Hepatocyte (in vitro differentiated cells): ENCODE data around the gene HNRNPA3. TPM values are rescaled to one million over a fixed set of nuclear protein-coding genes. Genes with fewer than 3 reads are reported as not detected.

Experiments used
- DNase-seq: peaks from one replicate; pipeline ENCODE4 v3.0.0-alpha.2; 2016; ENCODE audit warnings: low spot score
- H2AFZ ChIP-seq: fragments of 200-600 bp; sonication (generic); 2 replicates; pipeline ENCODE4 v1.6.0; 2016; ENCODE audit warnings: antibody characterized with exemption, mild to moderate bottlenecking
- H3K27ac ChIP-seq: fragments of 200-600 bp; sonication (generic); 2 replicates; pipeline ENCODE4 v1.5.1; 2016; ENCODE audit warnings: mild to moderate bottlenecking
- H3K27me3 ChIP-seq: fragments of 200-600 bp; sonication (generic); 2 replicates; pipeline ENCODE4 v1.6.1; 2016
- H3K36me3 ChIP-seq: fragments of 200-600 bp; sonication (generic); replicated peaks from 2 replicates; pipeline ENCODE4 v1.5.1; 2016; ENCODE audit warnings: low read depth; ENCODE audit not compliant: insufficient read depth
- H3K4me1 ChIP-seq: fragments of 200-600 bp; sonication (generic); 2 replicates; pipeline ENCODE4 v1.5.1; 2016; ENCODE audit warnings: mild to moderate bottlenecking, moderate library complexity; ENCODE audit not compliant: insufficient read depth
- H3K4me2 ChIP-seq: fragments of 200-600 bp; sonication (generic); 2 replicates; pipeline ENCODE4 v1.6.0; 2016
- H3K4me3 ChIP-seq: fragments of 200-600 bp; sonication (generic); 2 replicates; pipeline ENCODE4 v1.5.1; 2016; ENCODE audit warnings: mild to moderate bottlenecking
- H3K79me2 ChIP-seq: fragments of 200-600 bp; sonication (generic); 2 replicates; pipeline ENCODE4 v1.6.0; 2017; ENCODE audit warnings: mild to moderate bottlenecking
- H3K9me2 ChIP-seq: fragments of 200-600 bp; sonication (generic); replicated peaks from 2 replicates; pipeline ENCODE4 v1.6.0; 2017; ENCODE audit warnings: mild to moderate bottlenecking; ENCODE audit not compliant: insufficient read depth
- H3K9me3 ChIP-seq: fragments of 200-600 bp; sonication (generic); 2 replicates; pipeline ENCODE4 v1.5.1; 2016; ENCODE audit warnings: low read depth, mild to moderate bottlenecking
- H4K20me1 ChIP-seq: fragments of 200-600 bp; sonication (generic); 2 replicates; pipeline ENCODE4 v1.6.0; 2016; ENCODE audit warnings: mild to moderate bottlenecking; ENCODE audit not compliant: insufficient read depth, poor library complexity, severe bottlenecking
- EZH2 ChIP-seq: fragments of 200-600 bp; sonication (generic); IDR thresholded peaks from 2 replicates; pipeline ENCODE4 v1.6.1; 2016; ENCODE audit warnings: antibody characterized with exemption, mild to moderate bottlenecking, borderline replicate concordance
- EZH2phosphoT487 ChIP-seq: fragments of 200-600 bp; sonication (generic); IDR thresholded peaks from one replicate; pipeline ENCODE4 v1.6.1; 2018; ENCODE audit warnings: antibody characterized with exemption, mild to moderate bottlenecking, low read depth, moderate library complexity; ENCODE audit not compliant: unreplicated experiment, severe bottlenecking
- WGBS: methylation state at CpG from one replicate; pipeline ENCODE4 v1.1.6; 2016; ENCODE audit warnings: low lambda C conversion rate; ENCODE audit errors: missing lambda C conversion rate; 5-methylcytosine and 5-hydroxymethylcytosine counted together
- polyA plus RNA-seq: library from polyadenylated mRNA; unstranded; fragments of >200 nt; fragmentation: Nextera tagmentation; extraction: Ambion mirVana; gene quantifications from 2 replicates; pipeline ENCODE4 v1.2.1, GENCODE V29; 2016
- total RNA-seq: library from RNA; depleted of rRNA; stranded (reverse); fragments of >200 nt; gene quantifications from 2 replicates; pipeline ENCODE4 v1.2.3, GENCODE V29; 2014
- TF ChIP-seq, protein P1 (sequence below): fragments of 200-600 bp; sonication (generic); IDR thresholded peaks from 2 replicates; pipeline ENCODE4 v1.5.1; 2016; ENCODE audit warnings: antibody characterized with exemption, mild to moderate bottlenecking; ENCODE audit not compliant: poor library complexity

The HNRNPA3 gene
- total and polyA plus RNA-seq, 2 experiments from 2014 or later, result 56.1 to 59.5 TPM

- no peak overlapping the region for H3K4me2 ChIP-seq
- H3K79me2 ChIP-seq, result no peaks in the 10 kb centered on the region
- no peak overlapping the region for H3K27ac ChIP-seq
These were observed 40.3 kb upstream of the HNRNPA3 start for GRCh38 chr2:177172034-177172880.

DNA sequence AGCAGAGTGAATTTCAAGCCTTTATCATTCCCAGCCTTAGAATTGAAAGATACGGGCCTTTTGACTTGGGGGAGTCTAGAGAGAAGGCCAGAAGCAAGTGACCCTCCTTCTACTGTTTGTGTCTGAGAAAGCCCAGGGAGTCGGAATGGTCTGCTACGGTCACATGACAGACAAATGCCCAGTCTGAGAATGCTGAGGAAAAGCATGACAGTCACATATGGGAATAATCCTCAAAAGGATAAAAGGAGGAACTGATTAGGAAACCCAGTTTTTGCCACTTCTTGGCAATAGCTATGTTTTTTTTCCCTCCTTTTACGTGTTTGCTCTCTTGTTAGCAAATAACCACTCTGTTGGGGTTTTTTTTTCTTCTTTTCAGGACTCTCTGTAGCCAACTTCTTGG is 38.1 kb upstream of the HNRNPA3 start:
- Histone ChIP-seq H3K27me3 (no peaks in the 10 kb centered on the region), H3K9me3 (no peaks in the 10 kb centered on the region), H3K4me1 (peaks cover 11% of the 10 kb centered on the region), H3K4me3 (no peak overlapping the region), H3K27ac (no peak overlapping the region), H4K20me1 (no peaks in the 10 kb centered on the region), H2AFZ (no peak overlapping the region), H3K4me2 (no peak overlapping the region), H3K79me2 (no peaks in the 10 kb centered on the region), H3K9me2 (no peaks in the 10 kb centered on the region), H3K36me3 (no peaks in the 10 kb centered on the region)
- WGBS, result 63% methylated on average over 4 of the region's 4 CpGs
- no peak for DNase-seq
- TF ChIP-seq, protein P1, sequence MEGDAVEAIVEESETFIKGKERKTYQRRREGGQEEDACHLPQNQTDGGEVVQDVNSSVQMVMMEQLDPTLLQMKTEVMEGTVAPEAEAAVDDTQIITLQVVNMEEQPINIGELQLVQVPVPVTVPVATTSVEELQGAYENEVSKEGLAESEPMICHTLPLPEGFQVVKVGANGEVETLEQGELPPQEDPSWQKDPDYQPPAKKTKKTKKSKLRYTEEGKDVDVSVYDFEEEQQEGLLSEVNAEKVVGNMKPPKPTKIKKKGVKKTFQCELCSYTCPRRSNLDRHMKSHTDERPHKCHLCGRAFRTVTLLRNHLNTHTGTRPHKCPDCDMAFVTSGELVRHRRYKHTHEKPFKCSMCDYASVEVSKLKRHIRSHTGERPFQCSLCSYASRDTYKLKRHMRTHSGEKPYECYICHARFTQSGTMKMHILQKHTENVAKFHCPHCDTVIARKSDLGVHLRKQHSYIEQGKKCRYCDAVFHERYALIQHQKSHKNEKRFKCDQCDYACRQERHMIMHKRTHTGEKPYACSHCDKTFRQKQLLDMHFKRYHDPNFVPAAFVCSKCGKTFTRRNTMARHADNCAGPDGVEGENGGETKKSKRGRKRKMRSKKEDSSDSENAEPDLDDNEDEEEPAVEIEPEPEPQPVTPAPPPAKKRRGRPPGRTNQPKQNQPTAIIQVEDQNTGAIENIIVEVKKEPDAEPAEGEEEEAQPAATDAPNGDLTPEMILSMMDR, result no peak
- TF ChIP-seq EZH2phosphoT487 (no peak), EZH2 (no peak)

More at GRCh38 chr2:177172034-177172880, 40.3 kb upstream of the HNRNPA3 start:
- Histone ChIP-seq H3K4me3 (no peak overlapping the region), H4K20me1 (no peaks in the 10 kb centered on the region), H3K4me1 (peaks cover 15% of the 10 kb centered on the region), H3K9me3 (no peaks in the 10 kb centered on the region), H3K27me3 (no peaks in the 10 kb centered on the region), H2AFZ (no peak overlapping the region), H3K9me2 (no peaks in the 10 kb centered on the region), H3K36me3 (no peaks in the 10 kb centered on the region)
- DNase-seq, result no peak
- no peak for TF ChIP-seq EZH2
- TF ChIP-seq, protein P1, result no peak
- TF ChIP-seq EZH2phosphoT487, result no peak

DNA sequence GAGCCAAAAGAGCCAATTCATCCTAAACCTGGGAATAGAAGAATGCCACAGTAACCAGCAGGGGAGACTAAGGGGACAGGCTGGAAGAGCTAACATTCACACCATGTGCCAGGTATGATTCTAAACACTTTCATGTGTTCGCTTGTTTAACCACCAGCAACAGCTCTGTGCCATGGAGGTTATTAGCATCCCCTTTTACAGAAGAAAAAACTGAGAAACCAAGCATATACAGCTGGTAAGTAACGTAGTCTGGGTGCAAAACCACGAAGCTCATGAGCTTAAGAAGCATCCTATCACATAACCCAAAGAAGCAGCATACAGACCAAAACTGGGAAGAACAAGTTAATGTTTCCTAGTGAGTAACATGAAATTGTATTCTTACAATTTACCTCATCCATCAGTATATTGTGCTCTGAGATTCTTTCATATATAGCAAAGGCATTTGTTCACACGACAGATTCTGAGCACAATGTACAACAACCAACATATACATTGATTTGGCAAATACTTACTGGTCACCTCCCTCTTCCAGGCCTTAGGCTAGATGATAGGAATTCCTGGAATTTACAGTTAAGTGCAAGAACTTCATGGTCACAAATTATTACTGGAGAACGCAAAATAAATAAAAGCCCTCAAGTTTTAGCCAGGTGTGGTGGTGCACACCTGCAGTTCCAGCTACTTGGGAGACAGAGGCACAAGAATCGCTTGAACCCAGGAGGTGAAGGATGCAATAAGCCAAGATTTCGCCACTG is 36.5 kb upstream of the HNRNPA3 start:
- no peaks in the 10 kb centered on the region for H3K4me1 ChIP-seq
- WGBS, result 87% methylated on average over 7 of the region's 7 CpGs
- no peak overlapping the region for H2AFZ ChIP-seq
- H4K20me1 ChIP-seq, result no peaks in the 10 kb centered on the region
- no peak for DNase-seq
- no peak overlapping the region for H3K4me3 ChIP-seq
- H3K27me3 ChIP-seq, result no peaks in the 10 kb centered on the region
- no peaks in the 10 kb centered on the region for H3K36me3 ChIP-seq
- no peaks in the 10 kb centered on the region for H3K9me2 ChIP-seq
- H3K27ac ChIP-seq, result no peak overlapping the region
- H3K4me2 ChIP-seq, result no peak overlapping the region
- no peaks in the 10 kb centered on the region for H3K9me3 ChIP-seq
- no peaks in the 10 kb centered on the region for H3K79me2 ChIP-seq
- TF ChIP-seq EZH2 (no peak), EZH2phosphoT487 (no peak)
- TF ChIP-seq, protein P1, result no peak
